Lower lobe of right lung (tissue), 2 donors: ENCODE data around the gene OR13C8. TPM values are rescaled to one million over a fixed set of nuclear protein-coding genes. Genes with fewer than 3 reads are reported as not detected.

Experiments
- ATAC-seq, 2 donors: fragments of 200-7000 bp; cut with Tn5 transposase; one replicate each; pipeline ENCODE4 v1.9.1; 2020 to 2022; ENCODE audit warnings: mild to moderate bottlenecking in 2 of 2, moderate library complexity in 2 of 2
- DNase-seq: peaks from one replicate; pipeline ENCODE4 v3.0.0-alpha.2; 2020
- H3K27ac ChIP-seq: fragments of 200-600 bp; one replicate; pipeline ENCODE4 v1.8.0; 2022
- H3K27me3 ChIP-seq: fragments of 200-600 bp; one replicate; pipeline ENCODE4 v1.8.0; 2022; ENCODE audit warnings: low read depth
- H3K36me3 ChIP-seq: fragments of 200-600 bp; one replicate; pipeline ENCODE4 v1.8.0; 2022; ENCODE audit warnings: mild to moderate bottlenecking
- H3K4me1 ChIP-seq: fragments of 200-600 bp; one replicate; pipeline ENCODE4 v1.8.0; 2022
- H3K4me3 ChIP-seq: fragments of 200-600 bp; one replicate; pipeline ENCODE4 v1.8.0; 2022; ENCODE audit warnings: mild to moderate bottlenecking
- H3K9me3 ChIP-seq: fragments of 200-600 bp; one replicate; pipeline ENCODE4 v1.8.0; 2022
- CTCF ChIP-seq: fragments of 200-600 bp; IDR thresholded peaks from one replicate; pipeline ENCODE4 v1.8.0; 2022; ENCODE audit warnings: antibody characterized with exemption, mild to moderate bottlenecking
- intact Hi-C: fragments of 100-400 bp; cut with DNase I; formaldehyde crosslinking; loops from one replicate; pipeline ENCODE4 v1.11.0; 2022
- total RNA-seq: library from RNA; stranded (reverse); fragmentation: NEBNext Ultra II Directional; extraction: Animal tissue kit (Norgen Biotek cat#: 25700); gene quantifications from one replicate; pipeline ENCODE4 v1.2.1, GENCODE V29; 2021
- donor health status: DM: no; HTN: yes; CAD: no; lungs with severe emphysema.

OR13C8 gene
- total RNA-seq, 1 donor from 2014 or later: not detected

GRCh38 chr9:104618104-104618503 is 49.1 kb downstream of the OR13C8 start, which contains the start of gene OR13C9:
TSS of gene OR13C9 (minus strand) at chr9:104618204. CDS start at chr9:104618204, 0 bp downstream.
- H3K36me3 ChIP-seq: no peaks in the 10 kb centered on the region
- TF ChIP-seq CTCF: no peak
- ATAC-seq (no peak), DNase-seq (no peak)
- no peak within 1 kb of the TSS for H3K27ac ChIP-seq
- no peak within 1 kb of the TSS for H3K4me3 ChIP-seq
- no peaks in the 10 kb centered on the region for H3K27me3 ChIP-seq
- peaks cover 5% of the 10 kb centered on the region for H3K9me3 ChIP-seq
- no peaks in the 10 kb centered on the region for H3K4me1 ChIP-seq
- intact Hi-C loops: no loop called here

Other genes with a start within 250 kb of the OR13C8 start
- gene OR13F1, start 64.9 kb upstream of the OR13C8 start, total RNA-seq: not detected
- not detected for gene OR13C4, start 42.0 kb upstream of the OR13C8 start, total RNA-seq
- not detected for gene OR13C3, start 32.3 kb upstream of the OR13C8 start, total RNA-seq
- not detected for gene OR13C5, start 30.2 kb downstream of the OR13C8 start, total RNA-seq
- not detected for gene OR13C2, start 36.5 kb downstream of the OR13C8 start, total RNA-seq
- gene OR13C9, start 49.0 kb downstream of the OR13C8 start, total RNA-seq: not detected
- not detected for gene OR13D1, start 125.3 kb downstream of the OR13C8 start, total RNA-seq
- gene NIPSNAP3A, start 178.5 kb downstream of the OR13C8 start, total RNA-seq: 25.6 TPM
- gene NIPSNAP3B, start 195.0 kb downstream of the OR13C8 start, total RNA-seq: 2.5 TPM